ENCODE results near the gene TAF8.

TAF8 gene

DNA sequence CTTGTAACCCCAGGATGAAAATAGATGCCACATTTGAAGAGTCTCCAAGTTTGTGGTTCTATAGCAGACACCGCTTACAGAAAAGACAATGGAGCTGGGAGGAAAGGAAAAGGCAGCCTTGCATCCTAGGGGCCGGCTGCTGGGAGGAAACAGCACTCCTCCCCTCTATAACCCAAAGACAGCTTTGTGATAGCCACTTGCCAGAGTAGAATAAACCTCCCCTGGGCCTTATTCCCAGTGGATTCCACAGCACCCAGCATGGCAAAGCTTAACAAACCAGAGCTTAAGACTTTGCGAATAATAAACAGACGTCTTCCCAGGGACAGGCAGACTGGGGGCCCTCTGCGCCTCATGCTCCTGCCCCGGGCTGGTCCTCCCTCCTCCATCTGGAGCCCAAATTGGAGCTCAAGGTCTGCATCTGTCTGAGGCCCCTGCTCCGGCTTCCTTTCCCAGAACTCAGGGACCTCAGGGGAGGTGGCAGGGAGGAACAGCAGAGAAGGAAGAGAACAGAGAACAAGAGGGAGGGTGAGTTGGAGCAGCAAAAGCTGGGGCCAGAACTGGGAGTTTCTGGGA, 8.8 kb upstream of the TAF8 start:
- H3K79me1 ChIP-seq (ENCODE audit: low read depth, low read length) = no peaks in the 10 kb centered on the region

DNA sequence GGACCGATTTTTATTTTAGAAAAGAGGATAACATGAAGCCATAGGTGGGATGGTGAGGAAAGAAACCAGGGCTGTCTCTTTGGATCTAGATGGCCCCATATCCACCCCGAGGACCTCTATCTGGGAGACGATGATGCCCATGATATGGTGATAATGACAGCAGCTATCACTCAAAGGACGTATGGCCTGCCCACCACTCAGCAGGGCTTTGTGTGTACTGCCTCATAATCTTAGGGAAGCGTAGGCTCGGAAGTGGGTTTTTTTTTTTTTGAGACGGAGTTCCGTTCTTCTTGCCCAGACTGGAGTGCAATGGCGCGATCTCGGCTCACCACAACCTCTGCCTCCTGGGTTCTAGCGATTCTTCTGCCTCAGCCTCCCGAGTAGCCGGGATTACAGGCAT, 8.2 kb upstream of the TAF8 start:
- no peak overlapping the region for H3K4me2 ChIP-seq (ENCODE audit: insufficient read depth, low read length, poor library complexity, severe bottlenecking)
- H3K9me3 ChIP-seq (replicated peaks in 1 of 2; ENCODE audit: control insufficient read depth in 2 of 2, insufficient read depth in 1 of 2, low read depth in 1 of 2, low read length in 2 of 2) = no peaks in the 10 kb centered on the region
- no peaks in the 10 kb centered on the region for H3K79me1 ChIP-seq (ENCODE audit: low read depth, low read length)
- peak overlapping the region; percentile 89 for H2AFZ ChIP-seq (ENCODE audit: low read length)
- H4K91ac ChIP-seq (ENCODE audit: low read depth, low read length, poor library complexity) = no peak overlapping the region
- H2BK12ac ChIP-seq (ENCODE audit: low read length) = no peak overlapping the region
- H3K36me3 ChIP-seq (replicated peaks in 1 of 2; ENCODE audit: control insufficient read depth in 2 of 2, insufficient read depth in 2 of 2, low read length in 2 of 2) = no peaks in the 10 kb centered on the region
- no peak overlapping the region for H3K23ac ChIP-seq (ENCODE audit: low read depth, low read length, poor library complexity)
- no peak overlapping the region for H2BK5ac ChIP-seq (ENCODE audit: low read length)
- DNase-seq (ENCODE audit: low spot score) = no peak
- no CpG with 5 or more reads among the region's 14 CpGs for WGBS, 2 donors (ENCODE audit: extremely low coverage in 2 of 2, insufficient read length in 2 of 2, insufficient replicate concordance in 1 of 2)
- no peak overlapping the region for H3K9ac ChIP-seq (ENCODE audit: low read depth, low read length, poor library complexity)
- no peak overlapping the region for H2AK5ac ChIP-seq (ENCODE audit: low read depth, low read length)
- no peak overlapping the region for H2BK15ac ChIP-seq (ENCODE audit: low read length)
- H2BK120ac ChIP-seq (ENCODE audit: low read depth, low read length) = no peak overlapping the region
- H4K8ac ChIP-seq (ENCODE audit: low read depth, low read length) = no peak overlapping the region
- peaks cover 0 to 29% of the 10 kb centered on the region in 2 donors for H3K4me1 ChIP-seq (ENCODE audit: control insufficient read depth in 2 of 2, insufficient read depth in 1 of 2, low read depth in 1 of 2, low read length in 2 of 2)
- no peak overlapping the region for H3K4ac ChIP-seq (ENCODE audit: low read length)
- H3K4me3 ChIP-seq (ENCODE audit: low read length in 2 of 2) = no peak overlapping the region
- no peak overlapping the region for H3K27ac ChIP-seq (replicated peaks; ENCODE audit: low read length)
- no peak overlapping the region for H3K14ac ChIP-seq (ENCODE audit: low read length)
- H3K27me3 ChIP-seq (ENCODE audit: control insufficient read depth in 3 of 3, insufficient read depth in 3 of 3, low read depth in 1 of 3, low read length in 3 of 3) = peaks cover 0 to 7% (median 0%) of the 10 kb centered on the region in 3 experiments
- no peak overlapping the region for H3K18ac ChIP-seq (ENCODE audit: low read length)

More for the DNA sequence above, 8.8 kb upstream of the TAF8 start:
- H2AK5ac ChIP-seq (ENCODE audit: low read depth, low read length) = no peak overlapping the region
- H2BK12ac ChIP-seq (ENCODE audit: low read length) = no peak overlapping the region
- no peaks in the 10 kb centered on the region for H3K9me3 ChIP-seq (replicated peaks in 1 of 2; ENCODE audit: control insufficient read depth in 2 of 2, insufficient read depth in 1 of 2, low read depth in 1 of 2, low read length in 2 of 2)
- no peak overlapping the region for H2BK5ac ChIP-seq (ENCODE audit: low read length)
- no peak overlapping the region for H3K4me3 ChIP-seq (ENCODE audit: low read length in 2 of 2)
- H2AFZ ChIP-seq (ENCODE audit: low read length) = peak overlapping the region; percentile 89
- no peak overlapping the region for H3K4ac ChIP-seq (ENCODE audit: low read length)
- H3K23ac ChIP-seq (ENCODE audit: low read depth, low read length, poor library complexity) = no peak overlapping the region
- H3K14ac ChIP-seq (ENCODE audit: low read length) = no peak overlapping the region
- whole genome bisulfite sequencing, 2 donors (ENCODE audit: extremely low coverage in 2 of 2, insufficient read length in 2 of 2, insufficient replicate concordance in 1 of 2) = no CpG with 5 or more reads among the region's 7 CpGs
- peaks cover 0 to 29% of the 10 kb centered on the region in 2 donors for H3K4me1 ChIP-seq (ENCODE audit: control insufficient read depth in 2 of 2, insufficient read depth in 1 of 2, low read depth in 1 of 2, low read length in 2 of 2)
- no peak overlapping the region for H3K4me2 ChIP-seq (ENCODE audit: insufficient read depth, low read length, poor library complexity, severe bottlenecking)
- no peak overlapping the region for H3K9ac ChIP-seq (ENCODE audit: low read depth, low read length, poor library complexity)
- no peak overlapping the region for H4K8ac ChIP-seq (ENCODE audit: low read depth, low read length)
- H2BK15ac ChIP-seq (ENCODE audit: low read length) = no peak overlapping the region
- H4K91ac ChIP-seq (ENCODE audit: low read depth, low read length, poor library complexity) = no peak overlapping the region
- no peak overlapping the region for H3K27ac ChIP-seq (replicated peaks; ENCODE audit: low read length)
- H3K18ac ChIP-seq (ENCODE audit: low read length) = no peak overlapping the region
- no peak overlapping the region for H2BK120ac ChIP-seq (ENCODE audit: low read depth, low read length)
- H3K27me3 ChIP-seq (ENCODE audit: control insufficient read depth in 3 of 3, insufficient read depth in 3 of 3, low read depth in 1 of 3, low read length in 3 of 3) = peaks cover 0 to 4% (median 0%) of the 10 kb centered on the region in 3 experiments
- H3K36me3 ChIP-seq (replicated peaks in 1 of 2; ENCODE audit: control insufficient read depth in 2 of 2, insufficient read depth in 2 of 2, low read length in 2 of 2) = no peaks in the 10 kb centered on the region
- no peak for DNase-seq (ENCODE audit: low spot score)

DNA sequence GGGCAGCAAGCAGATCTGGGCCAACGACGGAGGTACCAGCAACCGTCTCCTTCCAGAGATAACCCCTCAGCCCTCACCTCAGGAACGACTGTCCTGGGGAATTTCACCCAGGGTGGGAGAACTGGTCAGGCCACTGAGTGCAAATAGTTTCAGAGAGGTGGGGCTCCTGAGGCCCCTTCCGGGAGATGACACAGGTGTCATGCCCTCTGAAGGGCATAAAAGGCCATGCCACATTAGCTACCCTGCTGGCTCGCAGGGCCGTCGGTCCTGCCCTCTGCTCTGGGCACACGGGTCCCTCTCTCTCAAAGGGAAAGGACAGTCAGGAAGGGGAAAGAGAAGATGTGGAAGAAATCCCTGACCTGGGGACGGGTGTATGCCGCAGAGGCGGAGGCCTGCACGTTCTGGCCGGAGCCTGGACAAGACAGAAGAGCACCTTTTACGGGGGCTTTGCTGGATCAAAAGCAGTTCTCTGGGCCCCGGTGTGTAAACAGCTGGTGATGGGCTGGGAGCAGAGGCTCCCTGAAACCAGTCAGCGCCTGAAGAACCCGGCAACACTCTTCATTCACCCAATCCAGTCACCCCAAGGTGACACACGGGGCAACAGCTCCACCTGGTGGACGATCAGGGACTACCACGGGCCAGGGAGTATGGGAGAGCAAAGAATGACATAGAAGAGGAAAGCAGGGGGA, 6.4 kb upstream of the TAF8 start:
- Histone ChIP-seq H2BK120ac (ENCODE audit: low read depth, low read length) (no peak overlapping the region), H3K4ac (ENCODE audit: low read length) (no peak overlapping the region), H3K27ac (replicated peaks; ENCODE audit: low read length) (no peak overlapping the region), H2BK12ac (ENCODE audit: low read length) (no peak overlapping the region), H4K8ac (ENCODE audit: low read depth, low read length) (no peak overlapping the region), H3K36me3 (replicated peaks in 1 of 2; ENCODE audit: control insufficient read depth in 2 of 2, insufficient read depth in 2 of 2, low read length in 2 of 2) (no peaks in the 10 kb centered on the region), H2BK5ac (ENCODE audit: low read length) (peak overlapping the region; percentile 77), H3K9me3 (replicated peaks in 1 of 2; ENCODE audit: control insufficient read depth in 2 of 2, insufficient read depth in 1 of 2, low read depth in 1 of 2, low read length in 2 of 2) (no peaks in the 10 kb centered on the region), H3K18ac (ENCODE audit: low read length) (peak overlapping the region; percentile 45), H3K14ac (ENCODE audit: low read length) (no peak overlapping the region), H3K79me1 (ENCODE audit: low read depth, low read length) (no peaks in the 10 kb centered on the region), H3K4me3 (ENCODE audit: low read length in 2 of 2) (no peak overlapping the region), H3K4me1 (ENCODE audit: control insufficient read depth in 2 of 2, insufficient read depth in 1 of 2, low read depth in 1 of 2, low read length in 2 of 2) (peaks cover 5 to 32% of the 10 kb centered on the region in 2 donors), H3K4me2 (ENCODE audit: insufficient read depth, low read length, poor library complexity, severe bottlenecking) (no peak overlapping the region), H4K91ac (ENCODE audit: low read depth, low read length, poor library complexity) (no peak overlapping the region), H3K27me3 (ENCODE audit: control insufficient read depth in 3 of 3, insufficient read depth in 3 of 3, low read depth in 1 of 3, low read length in 3 of 3) (peaks cover 0 to 22% (median 0%) of the 10 kb centered on the region in 3 experiments), H2BK15ac (ENCODE audit: low read length) (peak overlapping the region; percentile 8), H2AK5ac (ENCODE audit: low read depth, low read length) (peak overlapping the region; percentile 24), H3K9ac (ENCODE audit: low read depth, low read length, poor library complexity) (no peak overlapping the region), H2AFZ (ENCODE audit: low read length) (peak overlapping the region; percentile 90), H3K23ac (ENCODE audit: low read depth, low read length, poor library complexity) (no peak overlapping the region)
- WGBS, 2 donors (ENCODE audit: extremely low coverage in 2 of 2, insufficient read length in 2 of 2, insufficient replicate concordance in 1 of 2) = no CpG with 5 or more reads among the region's 21 CpGs
- peak; percentile 91 for DNase-seq (ENCODE audit: low spot score)

All from neuronal stem cell (in vitro differentiated cells).